Posterior cingulate gyrus (tissue), 11 donors: ENCODE data around the gene ZNF217.
"Not testable (repeated sequence)": the region's sequence is repeated elsewhere in the genome, so short reads cannot be mapped to it uniquely, and the experiment has no call there.

Experiments
- DNase-seq, 10 donors: peaks; one replicate each; pipeline versions ENCODE4 v3.0.0 to v3.0.0-alpha.2; 2020 to 2021; ENCODE audit warnings: mixed read lengths in 3 of 10
- intact Hi-C: fragments of 100-400 bp; cut with DNase I; formaldehyde crosslinking; loops from one replicate; pipeline ENCODE4 v1.15.1; 2023

ZNF217 gene

DNA sequence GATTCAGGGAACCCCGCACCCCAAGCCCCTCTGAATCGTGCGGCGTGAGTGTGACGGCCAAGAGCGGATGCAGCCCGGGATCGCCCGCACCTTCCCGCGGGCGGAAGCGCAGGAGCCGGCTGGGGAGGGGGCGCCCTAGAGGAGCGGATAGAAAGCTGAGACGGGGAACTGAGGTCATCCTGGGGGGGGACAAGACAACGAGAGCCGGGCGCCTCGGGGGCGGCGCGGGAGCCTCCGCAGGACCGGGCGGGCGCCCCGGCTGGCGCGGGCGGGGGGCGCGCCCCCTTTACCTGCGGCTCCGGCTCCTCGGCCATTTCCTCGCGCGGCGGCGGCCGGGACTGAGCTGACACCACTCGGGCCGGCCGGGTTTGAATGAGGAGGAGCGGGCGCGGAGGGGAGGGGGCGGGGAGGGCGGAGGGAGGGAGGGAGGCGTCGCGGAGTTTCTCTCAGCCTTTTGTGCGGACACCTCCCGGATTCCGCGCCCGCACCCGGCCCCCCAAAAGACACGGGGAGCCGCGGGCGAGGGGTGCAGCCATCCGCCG lies at the start of gene ZNF217:
ZNF217 (minus strand) TSS at position 374 of the 542 bp plus-strand sequence. CDS start 11,013 bp downstream, outside the sequence.
- peak in 7 of 10 donors; percentile 27 to 90 (median 43) for DNase-seq
- intact Hi-C loops: loop anchor here (5.0 kb wide), 1 partner anchor 84 kb away; no protein-coding TSS in a partner anchor

DNA sequence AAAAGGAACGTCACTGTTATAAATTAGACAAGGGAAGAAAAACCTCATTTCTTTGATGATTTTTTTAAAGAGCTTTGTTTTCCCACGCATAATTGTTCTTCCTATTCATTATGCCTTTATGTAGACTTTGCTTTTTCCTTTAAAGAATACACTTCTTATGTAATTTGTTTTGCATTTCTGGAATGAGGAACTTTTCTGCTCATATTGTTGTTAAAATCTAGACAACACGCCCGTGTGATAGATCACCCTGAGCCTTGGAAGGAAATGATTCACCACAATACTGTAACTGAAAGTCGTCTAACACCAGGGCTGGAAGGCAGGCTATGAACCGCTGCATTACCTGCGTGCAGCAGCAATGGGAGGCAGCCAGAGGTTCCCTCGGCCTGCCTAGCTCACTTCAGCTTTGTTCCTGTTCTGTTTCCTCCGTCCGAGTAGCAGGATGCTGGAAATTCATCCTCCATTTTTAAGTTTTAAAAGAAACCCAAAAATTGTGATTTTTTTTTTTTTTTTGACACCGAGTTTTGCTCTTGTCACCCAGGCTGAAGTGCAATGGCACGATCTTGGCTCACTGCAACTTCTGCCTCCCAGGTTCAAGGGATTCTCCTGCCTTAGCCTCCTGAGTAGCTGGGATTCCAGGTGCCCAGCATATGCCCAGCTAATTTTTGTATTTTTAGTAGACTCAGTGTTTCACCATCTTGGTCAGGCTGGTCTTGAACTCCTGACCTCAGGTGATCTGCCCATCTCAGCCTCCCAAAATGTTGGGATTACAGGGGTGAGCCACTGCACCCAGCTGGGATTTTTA lies 49.6 kb upstream of the ZNF217 start:
- intact Hi-C loops: no loop called here
- DNase-seq: no peak

DNA sequence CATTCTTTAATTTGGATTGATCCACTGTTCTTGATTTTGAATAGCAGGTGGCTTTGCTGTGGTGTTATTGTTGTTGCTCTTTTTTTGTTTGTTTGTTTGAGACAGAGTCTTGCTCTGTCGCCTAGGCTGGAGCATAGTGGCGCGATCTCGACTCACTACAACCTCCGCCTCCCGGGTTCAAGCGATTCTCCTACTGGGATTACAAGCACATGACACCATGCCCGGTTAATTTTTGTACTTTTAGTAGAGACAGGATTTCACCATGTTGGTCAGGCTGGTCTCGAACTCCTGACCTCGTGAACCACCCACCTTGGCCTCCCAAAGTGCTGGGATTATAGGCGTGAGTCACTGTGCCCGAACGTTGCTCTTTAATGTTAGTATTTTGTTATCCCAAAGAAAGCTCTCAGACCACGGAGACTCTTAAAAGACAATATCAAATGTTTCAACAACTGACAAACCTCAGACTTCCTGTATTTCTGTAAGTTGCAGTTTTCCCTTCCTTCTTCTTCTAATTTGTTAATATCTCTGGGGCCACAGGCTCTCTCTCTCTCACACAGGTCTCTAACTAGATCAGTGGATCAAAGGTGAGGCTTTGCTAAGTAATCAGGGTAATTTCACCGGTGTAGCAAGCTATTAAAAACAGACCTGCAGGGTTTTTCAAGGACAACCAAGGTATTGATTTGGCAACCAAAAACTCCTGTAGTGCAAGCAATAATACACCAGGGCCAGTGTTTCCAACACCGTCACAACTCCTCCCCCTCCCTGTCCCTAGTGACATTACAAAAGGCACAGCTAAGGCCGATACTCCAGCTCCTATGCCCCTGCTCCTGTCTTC lies 48.8 kb upstream of the ZNF217 start:
- intact Hi-C loops: no loop called here
- no peak for DNase-seq

DNA sequence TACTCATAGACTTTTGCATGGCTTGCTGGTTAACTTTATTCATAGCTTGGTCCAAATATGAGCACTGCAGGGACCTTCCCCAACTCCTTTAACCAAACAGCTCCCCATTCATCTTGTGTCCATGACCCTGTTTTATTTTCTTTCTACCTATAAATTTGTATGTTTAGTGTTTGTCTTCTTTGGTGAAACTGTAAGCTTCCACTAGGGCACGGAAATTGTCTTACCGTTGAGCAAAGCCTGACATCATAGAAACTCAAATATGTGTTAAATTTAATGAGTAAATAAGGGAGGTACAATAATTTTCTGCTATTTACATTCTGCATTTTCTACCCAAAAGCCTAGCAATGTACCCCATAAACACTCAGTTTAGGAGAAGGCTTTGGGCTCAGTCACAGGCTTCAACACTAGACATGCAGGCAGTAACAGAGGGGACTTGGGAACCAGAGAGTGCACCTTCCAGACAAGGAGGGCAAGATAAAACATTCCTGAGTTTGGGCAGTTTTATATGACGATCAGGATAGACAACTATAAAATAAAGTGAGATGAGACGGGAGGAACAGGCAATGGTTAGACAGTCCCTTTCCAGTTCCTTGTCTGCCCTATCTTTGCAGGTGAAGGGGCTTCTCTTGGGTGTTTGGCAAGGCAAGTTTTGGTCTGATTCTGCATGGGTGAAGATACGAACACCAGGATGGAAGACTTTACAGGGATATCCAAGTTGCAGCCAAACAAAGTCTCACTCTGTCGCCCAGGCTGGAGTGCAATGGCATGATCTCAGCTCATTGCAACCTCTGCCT lies 46.2 kb upstream of the ZNF217 start:
- no peak for DNase-seq
- intact Hi-C loops: no loop called here

DNA sequence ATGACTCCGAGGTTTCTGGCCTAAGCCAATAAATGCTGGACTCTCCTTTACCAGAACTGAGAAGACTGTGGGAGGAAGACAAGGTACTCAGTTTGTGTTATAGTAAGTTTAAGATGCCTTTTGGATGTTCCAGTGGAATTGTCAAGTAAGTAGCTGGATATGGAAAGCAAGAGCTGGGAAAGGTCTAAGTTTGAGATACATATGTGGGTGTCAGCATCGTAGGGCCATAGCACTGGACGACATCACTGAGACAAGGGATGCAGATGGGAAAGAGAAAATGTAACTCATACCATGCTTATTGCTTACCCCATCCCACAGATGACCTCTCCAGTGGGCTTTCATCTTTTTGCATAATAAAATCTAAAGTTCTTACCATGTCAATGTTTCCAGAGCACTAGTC lies 45.5 kb upstream of the ZNF217 start:
- no peak for DNase-seq
- intact Hi-C loops: no loop called here

DNA sequence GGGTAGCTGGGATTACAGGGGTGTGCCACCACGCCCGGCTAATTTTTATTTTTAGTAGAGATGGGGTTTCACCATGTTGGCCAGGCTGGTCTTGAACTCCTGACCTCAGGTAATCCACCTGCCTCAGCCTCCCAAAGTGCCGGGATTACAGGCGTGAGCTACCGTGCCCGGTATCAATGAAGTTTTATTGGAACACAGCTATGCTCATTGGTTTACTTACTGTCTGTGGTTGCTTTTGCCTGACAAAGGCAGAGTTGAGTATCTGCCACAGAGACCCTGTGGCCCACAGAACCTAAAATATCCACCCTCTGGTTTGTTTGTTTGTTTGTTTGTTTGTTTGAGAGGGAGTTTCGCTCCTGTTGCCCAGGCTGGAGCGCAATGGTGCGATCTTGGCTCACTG lies 43.7 kb upstream of the ZNF217 start:
- DNase-seq, intact Hi-C loops: not testable (repeated sequence)

DNA sequence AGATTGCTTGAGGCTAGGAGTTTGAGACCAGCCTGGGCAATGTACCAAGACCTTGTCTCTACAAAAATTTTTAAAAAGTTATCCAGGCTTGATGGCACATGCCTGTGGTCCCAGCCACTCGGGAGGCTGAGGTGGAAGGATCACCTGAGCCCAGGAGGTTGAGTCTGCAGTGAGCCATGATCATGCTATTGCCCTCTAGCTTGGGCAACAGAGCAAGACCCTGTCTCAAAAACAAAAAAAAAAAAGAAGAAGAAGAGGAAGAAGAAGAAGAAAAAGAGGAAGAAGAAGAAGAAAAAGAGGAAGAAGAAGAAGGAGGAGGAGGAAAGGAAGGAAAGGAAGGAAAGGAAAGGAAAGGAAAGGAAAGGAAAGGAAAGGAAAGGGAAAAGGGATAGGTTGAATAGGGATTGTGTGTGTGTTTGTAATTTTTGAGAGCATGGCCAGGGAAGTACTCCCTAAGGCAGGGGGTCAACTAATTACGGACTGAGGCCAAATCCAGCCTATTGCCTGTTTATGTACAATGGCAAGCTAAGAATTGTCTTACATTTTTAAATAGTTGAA lies 43.0 kb upstream of the ZNF217 start:
- intact Hi-C loops: no loop called here
- DNase-seq: no peak

DNA sequence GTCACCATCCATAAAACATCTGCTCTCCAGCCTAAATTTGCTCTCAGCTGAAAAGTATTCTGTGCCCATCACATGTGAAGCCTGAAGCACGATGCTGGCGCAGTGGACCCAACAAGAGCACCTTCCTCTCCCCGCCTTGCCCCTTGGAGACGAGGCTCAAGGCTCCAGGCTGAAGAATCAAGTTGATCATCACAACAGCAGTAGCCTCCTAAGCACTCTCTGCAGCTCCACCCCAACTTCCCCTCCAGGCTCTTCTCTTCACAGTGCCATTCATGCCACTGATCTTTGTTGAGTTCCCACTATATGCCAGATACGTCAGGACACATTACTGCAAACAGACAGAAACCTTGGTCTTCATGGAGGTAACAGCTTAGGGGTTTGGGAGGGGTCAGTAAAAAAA lies 41.6 kb upstream of the ZNF217 start:
- intact Hi-C loops: no loop called here
- DNase-seq: no peak

DNA sequence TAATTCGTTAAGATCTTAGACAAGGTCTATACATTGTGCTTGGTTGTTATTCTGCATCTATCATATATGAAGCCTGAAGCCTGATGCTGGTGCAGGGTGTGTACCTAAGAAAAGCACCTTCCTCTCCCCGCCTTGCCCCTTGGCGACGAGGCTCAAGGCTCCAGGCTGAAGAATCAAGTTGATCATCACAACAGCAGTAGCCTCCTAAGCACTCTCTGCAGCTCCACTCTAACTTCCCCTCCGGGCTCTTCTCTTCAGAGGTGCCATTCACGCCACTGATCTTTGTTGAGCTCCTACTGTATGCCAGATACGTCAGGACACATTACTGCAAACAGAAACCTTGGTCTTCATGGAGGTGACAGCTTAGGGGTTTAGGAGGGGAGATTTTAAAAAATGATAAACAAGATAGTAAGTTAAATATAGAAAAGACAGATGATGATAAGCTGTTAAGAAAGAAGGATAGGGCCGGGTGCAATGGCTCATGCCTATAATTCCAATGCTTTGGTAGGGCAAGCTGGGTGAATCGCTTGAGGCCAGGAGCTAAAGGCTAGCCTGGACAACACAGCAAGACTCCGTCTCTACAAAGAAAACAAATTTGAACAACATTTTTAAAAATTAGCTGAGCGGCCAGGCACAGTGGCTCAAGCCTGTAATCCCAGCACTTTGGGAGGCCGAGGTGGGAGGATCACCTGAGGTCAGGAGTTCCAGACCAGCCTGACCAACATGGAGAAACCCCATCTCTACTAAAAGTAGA lies 38.4 kb upstream of the ZNF217 start:
- intact Hi-C loops: no loop called here
- peak in 1 of 10 donors; percentile 8 for DNase-seq

DNA sequence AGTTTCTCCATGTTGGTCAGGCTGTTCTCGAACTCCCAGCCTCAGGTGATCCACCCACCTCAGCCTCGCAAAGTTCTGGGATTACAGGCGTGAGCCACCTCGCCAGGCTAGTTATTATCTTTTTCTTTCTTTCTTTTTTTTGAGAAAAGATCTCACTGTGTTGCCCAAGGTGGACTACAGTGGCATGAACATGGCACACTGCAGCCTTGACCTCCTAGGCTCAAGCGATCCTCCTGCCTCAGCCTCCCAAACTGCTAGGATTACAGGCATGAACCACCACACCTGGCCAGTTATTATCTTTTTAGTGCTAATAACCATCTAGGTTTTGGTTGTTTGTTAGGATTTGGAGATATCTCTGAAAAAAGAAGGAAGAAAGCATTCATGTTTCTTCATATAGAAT lies 35.8 kb upstream of the ZNF217 start:
- intact Hi-C loops: no loop called here
- no peak for DNase-seq

DNA sequence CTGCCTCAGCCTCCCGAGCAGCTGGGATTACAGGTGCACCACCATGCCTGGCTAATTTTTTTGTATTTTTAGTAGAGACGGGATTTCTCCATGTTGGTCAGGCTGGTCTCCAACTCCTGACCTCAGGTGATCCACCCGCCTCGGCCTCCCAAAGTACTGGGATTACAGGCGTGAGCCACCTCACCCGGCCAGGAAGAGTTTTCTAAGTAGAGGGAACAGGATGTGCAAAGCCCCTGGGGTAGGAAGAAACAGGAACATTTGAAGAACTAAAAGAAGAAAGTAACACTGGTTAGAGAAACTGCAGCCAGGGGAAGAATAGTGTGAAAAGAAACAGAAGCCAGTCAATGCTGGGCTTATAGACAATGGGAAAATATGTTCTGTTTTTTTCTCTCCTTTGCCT lies 35.1 kb upstream of the ZNF217 start:
- DNase-seq, intact Hi-C loops: not testable (repeated sequence)

DNA sequence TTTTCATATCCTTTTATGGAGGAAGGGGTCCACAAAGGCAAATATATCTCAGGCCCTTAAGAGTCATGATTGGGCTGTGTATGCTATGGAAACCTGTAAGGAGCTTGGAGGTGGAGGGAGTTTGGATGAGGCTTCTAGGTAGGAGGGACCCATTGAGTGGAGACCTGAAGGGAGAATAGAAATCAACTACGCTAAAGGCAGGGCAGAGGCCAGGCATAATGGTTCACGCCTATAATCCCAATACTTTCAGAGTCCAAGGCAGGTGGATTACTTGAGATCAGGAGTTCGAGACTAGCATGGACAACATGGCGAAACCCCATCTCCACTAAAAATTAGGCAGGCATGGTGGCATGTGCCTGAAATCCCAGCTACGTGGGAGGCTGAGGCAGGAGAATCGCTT lies 34.4 kb upstream of the ZNF217 start:
- DNase-seq: no peak
- intact Hi-C loops: no loop called here

DNA sequence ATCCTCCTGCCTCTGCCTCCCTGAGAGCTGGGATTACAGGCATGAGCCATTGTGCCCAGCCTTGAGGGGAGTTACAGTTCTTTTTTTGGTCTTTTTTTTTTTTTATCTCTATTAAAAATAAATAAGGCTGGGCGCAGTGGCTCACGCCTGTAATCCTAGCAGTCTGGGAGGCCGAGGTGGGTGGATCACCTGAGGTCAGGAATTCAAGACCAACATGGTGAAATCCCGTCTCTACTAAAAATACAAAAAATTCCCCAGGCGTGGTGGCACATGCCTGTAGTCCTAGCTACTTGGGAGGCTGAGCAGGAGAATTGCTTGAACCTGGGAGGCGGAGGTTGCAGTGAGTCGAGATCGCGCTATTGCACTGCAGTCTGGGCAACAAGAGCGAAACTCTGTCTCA lies 33.4 kb upstream of the ZNF217 start:
- intact Hi-C loops, DNase-seq: not testable (repeated sequence)

DNA sequence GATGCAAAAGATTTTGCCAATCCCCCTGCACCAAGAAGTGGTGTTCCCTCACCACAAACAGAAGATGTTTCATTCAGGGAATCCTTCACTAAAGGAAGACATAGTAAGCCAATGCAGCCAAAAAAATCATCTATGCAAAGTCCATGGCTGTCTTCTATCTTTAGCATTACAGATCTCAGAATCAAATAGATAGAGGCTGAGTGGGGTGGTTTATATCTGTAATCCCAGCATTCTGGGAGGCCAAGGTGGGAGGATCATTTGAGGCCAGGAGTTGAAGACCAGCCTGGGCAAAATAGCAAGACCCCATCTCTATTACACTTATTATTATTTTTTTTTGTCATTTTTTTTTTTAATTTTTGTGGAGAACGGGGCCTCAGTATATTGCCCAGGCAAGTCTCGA lies 32.9 kb upstream of the ZNF217 start:
- intact Hi-C loops: no loop called here
- DNase-seq: no peak

DNA sequence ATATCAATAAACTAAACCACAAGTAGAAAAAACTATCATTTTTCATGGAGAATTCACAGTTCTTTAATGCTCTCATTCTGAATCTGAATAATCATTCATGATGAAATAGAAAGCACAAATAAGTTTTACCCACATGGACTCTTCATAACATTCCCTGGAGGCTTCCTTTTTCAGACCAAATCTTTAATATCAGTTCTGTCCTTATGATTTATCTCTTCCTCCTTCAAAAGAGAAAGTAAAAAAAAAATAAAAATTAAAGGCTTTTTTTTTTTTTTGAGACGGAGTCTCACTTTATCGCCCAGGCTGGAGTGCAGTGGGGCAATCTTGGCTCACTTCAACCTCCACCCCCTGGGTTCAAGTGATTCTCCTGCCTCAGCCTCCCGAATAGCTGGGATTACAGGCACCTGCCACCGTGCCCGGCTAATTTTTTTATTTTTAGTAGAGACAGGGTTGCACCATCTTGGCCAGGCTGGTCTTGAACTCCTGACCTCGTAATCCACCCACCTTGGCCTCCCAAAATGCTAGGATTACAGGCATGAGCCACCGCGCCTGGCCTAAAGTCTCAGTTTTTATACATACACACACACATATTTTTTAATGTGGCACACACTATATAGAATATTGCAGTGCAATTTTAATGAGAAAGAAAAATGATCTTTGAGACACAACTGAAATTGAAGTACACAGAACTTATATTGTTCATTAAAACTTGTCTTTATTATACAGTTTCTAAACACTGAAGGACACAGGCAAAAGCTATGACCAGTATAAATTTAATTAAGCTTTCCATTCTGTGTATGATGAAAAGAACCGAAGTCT lies 31.9 kb upstream of the ZNF217 start:
- intact Hi-C loops: no loop called here
- peak in 1 of 10 donors; percentile 30 for DNase-seq

DNA sequence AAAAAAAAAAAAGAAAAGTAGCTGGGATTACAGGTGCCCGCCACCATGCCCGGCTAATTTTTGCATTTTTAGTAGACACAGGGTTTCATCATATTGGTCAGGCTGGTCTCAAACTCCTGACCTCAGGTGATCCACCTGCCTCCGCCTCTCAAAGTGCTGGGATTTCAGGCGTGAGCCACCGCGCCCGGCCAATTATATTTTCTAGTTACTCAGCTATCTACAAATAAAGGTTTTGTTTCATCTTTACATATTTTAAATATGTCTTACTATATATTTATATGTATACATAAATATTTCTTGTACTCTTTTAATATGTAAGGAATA lies 31.2 kb upstream of the ZNF217 start:
- intact Hi-C loops: not testable (repeated sequence)
- peak in 1 of 10 donors; percentile 62 for DNase-seq

DNA sequence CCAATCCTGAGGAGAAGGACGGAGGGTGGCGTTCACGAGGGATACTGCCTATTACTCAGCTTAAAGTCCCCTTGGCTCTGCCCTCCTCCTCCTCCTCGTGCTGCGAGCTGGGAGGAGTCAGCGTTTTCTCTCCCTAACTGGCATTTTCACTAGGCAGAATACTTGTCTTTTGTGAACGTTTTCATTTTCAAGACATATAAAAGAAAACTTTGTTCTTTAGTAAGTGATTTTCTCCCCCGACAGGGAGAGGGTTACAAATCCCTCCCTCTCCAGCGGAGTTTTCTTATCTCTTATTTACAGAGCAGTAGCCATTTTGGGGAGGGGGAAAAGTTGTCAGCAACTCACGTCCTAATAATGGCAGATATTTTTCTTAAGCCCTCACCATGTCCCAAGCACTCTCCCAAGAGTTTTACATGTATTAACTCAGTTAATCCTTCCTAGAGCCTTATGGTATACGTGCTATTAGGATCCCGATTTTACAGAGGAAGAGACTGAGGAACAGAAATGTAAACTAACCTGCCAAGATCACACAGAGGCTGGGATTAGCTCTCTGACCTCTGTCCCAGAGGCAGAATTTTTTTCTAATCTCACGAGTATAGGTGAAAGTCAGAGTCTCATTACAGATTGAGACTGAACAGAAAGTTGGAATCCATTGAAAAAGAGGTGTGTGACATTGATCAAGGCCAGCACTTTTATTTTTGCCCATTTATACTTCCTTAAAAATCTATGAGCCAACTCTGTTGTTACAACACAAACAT lies 30.0 kb upstream of the ZNF217 start:
- intact Hi-C loops: no loop called here
- peak in 6 of 10 donors; percentile 23 to 64 (median 26) for DNase-seq

DNA sequence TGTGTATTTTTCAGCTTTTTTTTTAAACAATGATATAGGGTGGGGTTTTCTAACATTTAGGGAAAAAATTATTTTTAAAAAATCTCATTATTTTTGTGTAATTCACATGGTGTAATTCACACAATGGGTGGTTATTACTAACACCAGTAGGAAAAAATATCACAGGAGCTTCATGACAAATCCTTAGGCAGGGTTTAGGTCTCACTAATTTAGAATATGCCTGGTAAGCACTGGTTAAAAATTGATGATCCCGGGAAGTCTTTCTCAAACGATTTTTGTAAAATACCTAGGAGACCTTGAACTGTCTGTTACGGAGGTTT lies 29.5 kb upstream of the ZNF217 start:
- intact Hi-C loops: no loop called here
- DNase-seq: no peak
